Tibial nerve (tissue), 4 donors: Measurements from ENCODE around the gene DZIP1. TPM values are rescaled to one million over a fixed set of nuclear protein-coding genes. Genes with fewer than 3 reads are reported as not detected.

Experiments used
- DNase-seq, 2 donors: peaks; one replicate each; pipeline ENCODE4 v3.0.0-alpha.2; 2019; ENCODE audit warnings: low spot score in 2 of 2
- H3K27ac ChIP-seq, 4 donors: fragments of 200-600 bp; sonication (generic) in 3 of 4; one replicate each; pipeline ENCODE4 v1.5.1; 2017 to 2019; ENCODE audit warnings: mild to moderate bottlenecking in 1 of 4
- H3K27me3 ChIP-seq, 2 donors: fragments of 200-600 bp; sonication (generic) in 1 of 2; one replicate each; pipeline versions ENCODE4 v1.5.1 to v1.6.0; 2017 to 2019
- H3K36me3 ChIP-seq, 3 donors: fragments of 200-600 bp; sonication (generic); one replicate each; pipeline ENCODE4 v1.5.1; 2018 to 2019
- H3K4me1 ChIP-seq, 4 donors: fragments of 200-600 bp; sonication (generic) in 3 of 4; one replicate each; pipeline ENCODE4 v1.5.1; 2017 to 2019
- H3K4me3 ChIP-seq, 4 donors: fragments of 200-600 bp; sonication (generic) in 3 of 4; one replicate each; pipeline ENCODE4 v1.5.1; 2017 to 2019; ENCODE audit warnings: mild to moderate bottlenecking in 1 of 4, moderate library complexity in 1 of 4
- H3K9me3 ChIP-seq, 4 donors: fragments of 200-600 bp; sonication (generic) in 3 of 4; one replicate each; pipeline ENCODE4 v1.5.1; 2017 to 2019
- CTCF ChIP-seq, 5 experiments: fragments of 200-600 bp in 3 of 5; fragments of 450-650 bp in 2 of 5; sonication (generic) in 3 of 5; IDR thresholded peaks; one replicate each; pipeline ENCODE4 v1.5.1; 2016 to 2019; ENCODE audit warnings: antibody characterized with exemption in 5 of 5, mild to moderate bottlenecking in 3 of 5, moderate library complexity in 2 of 5
- EP300 ChIP-seq, 2 donors: sonication (generic); formaldehyde crosslinking; IDR thresholded peaks; one replicate each; pipeline ENCODE4 v1.6.1; 2017; ENCODE audit warnings: antibody characterized with exemption in 2 of 2, mild to moderate bottlenecking in 1 of 2
- POLR2A ChIP-seq, 2 donors: fragments of 450-650 bp; IDR thresholded peaks; one replicate each; pipeline ENCODE4 v1.6.1; 2017; ENCODE audit warnings: antibody characterized with exemption in 2 of 2, mild to moderate bottlenecking in 2 of 2, moderate library complexity in 2 of 2
- WGBS, 2 donors: methylation state at CpG; one replicate each; pipeline ENCODE4 v1.1.5; 2018; 5-methylcytosine and 5-hydroxymethylcytosine counted together
- total RNA-seq, 4 donors: library from RNA; depleted of rRNA; stranded (reverse); fragments of >200 nt; gene quantifications; one replicate each; pipeline ENCODE4 v1.1.0, GENCODE V29; 2016

DZIP1 gene
- total RNA-seq, 4 donors from 2014 or later = 31.2 to 72.8 (median 36.4) TPM

DNA sequence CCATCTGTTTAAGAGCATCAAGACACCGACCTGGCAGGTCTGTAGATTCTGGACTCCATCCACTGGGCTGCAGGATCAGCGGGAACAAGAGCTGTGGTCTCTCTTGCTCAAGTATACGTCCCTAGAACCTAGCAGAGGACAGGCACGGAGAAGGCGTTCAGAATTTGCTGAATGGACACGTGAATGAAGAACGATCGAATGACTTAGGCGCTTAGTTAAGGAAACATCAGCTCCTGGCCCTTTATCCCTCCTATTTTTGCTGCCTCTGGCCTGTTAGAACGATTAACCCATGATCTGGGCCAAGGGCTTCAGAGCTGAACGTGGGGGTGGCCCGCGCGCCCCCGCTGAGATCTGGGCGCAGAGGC is 953 bp downstream of the DZIP1 start:
- no peaks in the 10 kb centered on the region for H3K36me3 ChIP-seq
- H3K4me3 ChIP-seq = peak overlapping the region; percentile 37 to 79 (median 60)
- TF ChIP-seq CTCF (IDR thresholded peaks at IDR 0.05) (no peak), POLR2A (IDR thresholded peaks at IDR 0.05) (no peak), EP300 (IDR thresholded peaks at IDR 0.05) (peak in 1 of 2 donors; percentile 7)
- peaks cover 0 to 29% (median 15%) of the 10 kb centered on the region in 4 donors for H3K4me1 ChIP-seq
- DNase-seq = no peak
- H3K27me3 ChIP-seq = peaks cover 0 to 11% of the 10 kb centered on the region in 2 donors
- WGBS, 2 donors = 1 to 4% methylated on average over 9 to 16 of the region's 16 CpGs
- H3K27ac ChIP-seq = peak overlapping the region in 3 of 4 donors; percentile 65 to 84 (median 75)
- no peaks in the 10 kb centered on the region for H3K9me3 ChIP-seq

GRCh38 chr13:95642999-95643398 is 1.5 kb downstream of the DZIP1 start:
- H3K27ac ChIP-seq = peak overlapping the region in 1 of 4 donors; percentile 75
- 30 to 35% methylated on average over 3 of the region's 3 CpGs for WGBS, 2 donors
- H3K9me3 ChIP-seq = no peaks in the 10 kb centered on the region
- TF ChIP-seq POLR2A (IDR thresholded peaks at IDR 0.05) (no peak), CTCF (IDR thresholded peaks at IDR 0.05) (no peak), EP300 (IDR thresholded peaks at IDR 0.05) (no peak)
- H3K4me3 ChIP-seq = peak overlapping the region in 1 of 4 donors; percentile 79
- no peaks in the 10 kb centered on the region for H3K36me3 ChIP-seq
- peaks cover 0 to 11% of the 10 kb centered on the region in 2 donors for H3K27me3 ChIP-seq
- H3K4me1 ChIP-seq = peaks cover 0 to 29% (median 15%) of the 10 kb centered on the region in 4 donors
- DNase-seq = no peak

GRCh38 chr13:95642028-95642621 is 2.4 kb downstream of the DZIP1 start:
- Histone ChIP-seq H3K9me3 (no peaks in the 10 kb centered on the region), H3K27me3 (peaks cover 0 to 11% of the 10 kb centered on the region in 2 donors), H3K4me1 (peaks cover 0 to 29% (median 15%) of the 10 kb centered on the region in 4 donors), H3K4me3 (peak overlapping the region; percentile 17 to 54 (median 36)), H3K27ac (peak overlapping the region in 1 of 4 donors; percentile 36), H3K36me3 (no peaks in the 10 kb centered on the region)
- 10 to 13% methylated on average over 19 to 25 of the region's 35 CpGs for WGBS, 2 donors
- no peak for DNase-seq
- TF ChIP-seq POLR2A (IDR thresholded peaks at IDR 0.05) = no peak
- no peak for TF ChIP-seq EP300 (IDR thresholded peaks at IDR 0.05)
- no peak for TF ChIP-seq CTCF (IDR thresholded peaks at IDR 0.05)

DNA sequence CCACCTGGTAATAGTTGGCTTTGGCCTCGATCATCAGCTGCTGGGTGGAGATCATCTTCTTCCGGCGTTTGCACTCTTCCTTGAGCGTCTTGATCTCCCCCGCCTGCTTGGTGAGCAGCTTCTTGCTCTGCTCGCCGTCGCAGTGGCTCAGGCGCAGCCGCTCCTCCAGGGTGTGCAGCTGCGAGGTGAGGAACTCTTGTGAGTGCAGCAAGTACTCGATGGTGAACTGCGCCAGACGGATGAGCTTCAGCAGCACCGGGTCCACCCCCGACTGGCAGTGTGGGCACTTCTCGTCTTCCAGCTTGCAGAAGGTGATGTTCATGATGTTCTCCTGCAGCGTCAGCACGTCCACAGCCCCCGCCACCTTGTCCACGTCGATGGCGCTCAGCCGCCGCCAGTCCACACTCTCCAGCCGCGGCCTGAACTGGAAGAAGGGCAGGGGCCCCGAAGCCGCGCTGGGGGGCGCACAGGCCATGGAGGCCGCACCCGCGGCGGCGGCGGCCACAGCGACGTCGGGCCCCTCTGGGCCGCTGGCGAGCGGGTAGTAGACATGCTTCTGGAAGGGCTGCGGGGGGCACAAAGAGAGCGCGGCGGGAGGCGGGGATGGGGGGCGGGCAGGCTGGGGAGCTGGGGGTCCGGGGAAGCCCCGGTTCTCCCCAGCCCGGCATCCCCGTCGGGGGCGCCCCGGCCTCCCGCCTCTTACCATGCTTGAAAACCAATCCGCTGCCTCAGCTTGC is 3.0 kb downstream of the DZIP1 start:
- peaks cover 0 to 11% of the 10 kb centered on the region in 2 donors for H3K27me3 ChIP-seq
- no peaks in the 10 kb centered on the region for H3K9me3 ChIP-seq
- WGBS, 2 donors = 33 to 52% methylated on average over 17 to 40 of the region's 58 CpGs
- H3K4me3 ChIP-seq = peak overlapping the region; percentile 17 to 54 (median 36)
- H3K36me3 ChIP-seq = peaks cover 0 to 6% (median 0%) of the 10 kb centered on the region in 3 donors
- no peak for DNase-seq
- peak overlapping the region in 1 of 4 donors; percentile 36 for H3K27ac ChIP-seq
- TF ChIP-seq POLR2A (IDR thresholded peaks at IDR 0.05) (no peak), EP300 (IDR thresholded peaks at IDR 0.05) (no peak), CTCF (IDR thresholded peaks at IDR 0.05) (no peak)
- peaks cover 0 to 29% (median 15%) of the 10 kb centered on the region in 4 donors for H3K4me1 ChIP-seq

- peaks cover 0 to 8% of the 10 kb centered on the region in 2 donors for H3K27me3 ChIP-seq
- H3K9me3 ChIP-seq = no peaks in the 10 kb centered on the region
- TF ChIP-seq CTCF (IDR thresholded peaks at IDR 0.05) = no peak
- no peak for TF ChIP-seq POLR2A (IDR thresholded peaks at IDR 0.05)
- TF ChIP-seq EP300 (IDR thresholded peaks at IDR 0.05) = no peak
- DNase-seq = no peak
- peaks cover 0 to 9% (median 7%) of the 10 kb centered on the region in 4 donors for H3K4me1 ChIP-seq
- H3K27ac ChIP-seq = no peak overlapping the region
- H3K4me3 ChIP-seq = no peak overlapping the region
- peaks cover 0 to 35% (median 0%) of the 10 kb centered on the region in 3 donors for H3K36me3 ChIP-seq
These were observed 7.7 kb downstream of the DZIP1 start for GRCh38 chr13:95636853-95637252.
